HG03460 (cell line): Measurements from ENCODE around the gene PPP1CA.

ENCODE experiments used
- ATAC-seq: cut with Tn5 transposase; IDR thresholded peaks from one replicate; pipeline ENCODE4 v1.9.1; 2021; ENCODE audit not compliant: unreplicated experiment

The PPP1CA gene

DNA sequence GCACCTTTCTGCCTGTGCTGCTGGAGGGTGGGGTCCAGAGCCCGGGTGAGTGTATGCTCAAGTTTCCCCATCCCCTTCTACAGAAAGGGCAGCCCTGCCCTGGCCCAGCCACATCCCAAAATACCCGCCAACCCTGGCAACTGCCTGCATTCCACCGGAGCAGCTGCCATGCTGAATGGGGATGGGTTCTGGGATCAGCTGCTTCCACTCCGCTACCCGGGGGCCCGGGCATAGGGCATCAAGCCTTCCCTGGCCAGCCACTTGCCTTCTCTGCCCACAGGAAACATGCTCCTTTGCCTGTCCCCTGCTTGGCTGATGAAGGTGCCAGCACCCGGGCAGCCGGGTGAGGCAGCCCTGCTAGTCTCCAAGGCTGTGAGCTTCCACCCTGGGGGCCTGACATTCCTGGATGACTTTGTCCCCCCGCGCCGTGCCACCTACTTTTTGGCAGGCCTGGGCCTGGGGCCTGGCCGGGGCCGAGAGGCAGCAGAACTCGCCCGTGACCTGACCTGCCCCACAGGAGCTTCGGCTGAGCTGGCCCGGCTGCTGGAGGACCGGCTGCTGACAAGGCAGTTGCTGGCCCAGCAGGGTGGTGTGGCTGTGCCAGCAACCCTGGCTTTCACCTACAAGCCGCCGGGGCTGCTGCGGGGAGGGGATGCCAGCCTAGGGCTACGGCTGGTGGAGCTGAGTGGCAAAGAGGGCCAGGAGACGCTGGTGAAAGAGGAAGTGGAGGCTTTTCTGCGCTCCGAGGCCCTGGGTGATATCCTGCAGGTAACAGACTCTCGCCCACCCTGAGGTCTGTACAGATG is 17.0 kb upstream of the PPP1CA start:
- no peak for ATAC-seq

DNA sequence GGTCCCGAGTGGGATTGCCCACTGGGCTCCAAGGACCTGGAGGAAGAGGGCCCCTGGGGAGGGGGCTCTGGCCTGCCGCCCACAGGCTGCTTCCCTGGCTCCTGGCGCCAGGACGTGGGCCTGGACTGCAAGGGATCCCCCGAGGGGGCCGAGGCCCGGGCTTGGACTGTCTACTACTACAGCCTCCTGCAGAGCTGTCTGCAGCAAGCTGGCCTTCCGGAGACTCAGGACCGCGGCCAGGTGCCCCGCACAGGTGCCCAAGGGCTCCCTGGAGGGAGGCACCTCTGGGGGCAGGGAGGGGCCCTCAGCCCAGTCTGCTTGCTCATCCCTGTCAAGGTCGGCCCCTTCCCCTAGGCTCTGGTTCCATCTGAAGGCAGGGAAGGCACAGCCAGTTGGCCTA is 15.8 kb upstream of the PPP1CA start:
- ATAC-seq, result no peak

DNA sequence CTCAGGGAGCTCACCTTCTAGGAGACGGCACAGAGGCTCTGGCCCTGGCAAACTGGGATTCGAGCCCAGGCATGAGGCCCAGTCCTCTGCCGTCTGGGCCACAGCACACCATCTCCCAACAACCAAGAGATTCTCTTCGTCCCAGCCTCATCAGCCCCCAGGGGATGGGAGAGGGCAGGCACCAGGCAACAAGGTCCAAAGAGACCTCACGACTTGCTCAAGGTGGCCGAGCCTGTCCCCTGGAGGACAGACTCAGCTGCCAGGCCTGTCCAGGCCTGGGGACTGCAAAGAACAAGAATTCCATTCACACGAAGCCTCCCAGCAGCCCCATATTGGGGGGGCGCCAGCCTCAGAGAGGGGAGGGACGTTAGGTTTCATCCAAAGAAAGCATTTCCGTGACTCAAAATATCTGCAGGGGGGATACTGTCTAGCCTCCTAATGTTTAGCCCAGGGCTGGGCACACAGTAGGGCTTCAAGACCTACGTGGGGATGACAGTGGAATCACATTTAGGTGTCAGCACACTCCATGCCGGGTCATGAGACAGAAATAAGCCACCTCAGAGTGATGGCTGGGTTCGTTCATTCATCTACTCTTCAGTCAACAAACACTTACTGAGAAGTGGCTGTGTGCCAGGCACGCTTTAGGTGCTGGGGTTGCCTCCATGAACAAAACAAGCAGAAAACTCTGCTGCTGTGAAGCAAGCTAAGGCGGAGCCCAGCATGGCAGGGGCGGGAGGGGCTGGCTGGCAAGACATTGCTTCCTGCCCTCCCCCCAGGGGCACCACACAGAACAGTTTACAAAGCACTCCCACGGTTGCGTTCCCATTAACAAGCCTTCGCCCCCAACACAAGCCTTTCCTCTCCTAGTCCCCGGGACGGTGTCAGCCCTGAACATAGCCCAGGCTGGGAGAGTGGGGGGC is 15.0 kb upstream of the PPP1CA start:
- no peak for ATAC-seq

DNA sequence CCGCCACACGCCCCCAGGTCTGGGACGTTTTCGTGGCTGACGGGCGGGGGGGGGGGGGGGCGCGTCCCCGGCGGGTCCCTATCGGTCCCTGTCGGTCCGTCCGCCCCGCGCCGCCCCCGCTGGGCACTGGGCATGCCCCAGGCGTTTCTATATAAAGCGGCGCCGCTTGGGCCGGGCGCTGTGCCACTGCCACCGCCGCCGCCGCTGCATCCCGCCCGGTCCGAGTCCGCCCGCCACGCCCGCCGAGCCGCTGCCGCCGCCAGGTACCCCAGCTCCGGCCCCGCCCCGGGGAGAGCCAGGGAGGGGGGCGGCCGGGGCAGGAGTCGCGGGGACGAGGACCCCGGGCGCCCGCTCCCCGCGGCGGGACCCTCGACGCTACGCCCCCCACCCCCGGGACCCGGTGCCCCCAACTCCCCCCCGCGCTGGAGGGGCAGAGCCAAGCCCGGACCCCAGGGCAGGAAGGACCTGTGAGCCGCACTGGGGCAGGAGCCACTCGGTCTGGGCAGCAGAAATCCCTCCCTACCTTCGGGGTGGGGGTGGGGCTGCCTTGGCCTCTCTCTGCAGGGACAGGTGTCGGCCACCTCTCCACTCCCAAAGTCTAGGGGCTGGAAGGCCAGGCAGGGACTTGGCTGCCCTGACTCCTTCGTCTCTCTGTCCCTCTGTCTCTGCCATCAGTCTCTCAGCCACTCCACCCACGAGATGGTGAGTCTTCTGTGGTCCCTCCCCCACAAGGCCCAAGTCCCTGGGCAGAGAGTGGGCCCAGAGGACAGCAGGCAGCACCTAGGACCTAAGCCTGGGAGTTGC is 14.0 kb upstream of the PPP1CA start, which contains the start of gene CARNS1:
TSS of gene CARNS1 (plus strand) at position 178 of the 804 bp plus-strand sequence. CDS start at position 700, 522 bp downstream.
- no peak for ATAC-seq

DNA sequence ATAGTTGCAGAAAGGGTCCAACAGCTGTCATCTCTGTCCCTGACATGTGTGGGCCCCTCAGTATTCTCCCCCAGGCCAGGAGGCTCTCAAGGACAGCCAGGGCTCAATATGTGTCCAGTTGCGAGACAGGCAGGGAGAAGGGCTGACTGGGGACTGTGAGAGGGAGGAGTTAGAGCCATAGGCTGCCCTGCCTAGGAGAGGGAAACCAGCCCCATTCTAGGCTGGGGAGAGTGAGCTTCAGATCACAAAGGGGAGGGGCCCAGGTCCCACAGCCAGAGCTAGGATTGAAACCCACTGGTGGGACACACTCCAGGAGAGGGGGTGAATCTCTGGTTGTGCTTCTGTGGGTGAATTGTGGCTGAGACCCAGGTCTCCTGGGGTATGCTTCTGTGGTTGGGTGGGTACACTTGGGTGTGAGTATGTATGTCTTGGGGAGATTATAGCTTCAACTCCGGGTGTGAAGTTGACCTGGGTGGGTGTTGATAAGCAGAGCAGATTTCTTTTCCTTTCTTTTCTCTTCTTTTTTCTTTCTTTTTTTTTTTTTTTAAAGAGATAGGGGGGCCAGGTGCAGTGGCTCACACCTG is 11.7 kb upstream of the PPP1CA start:
- no peak for ATAC-seq

DNA sequence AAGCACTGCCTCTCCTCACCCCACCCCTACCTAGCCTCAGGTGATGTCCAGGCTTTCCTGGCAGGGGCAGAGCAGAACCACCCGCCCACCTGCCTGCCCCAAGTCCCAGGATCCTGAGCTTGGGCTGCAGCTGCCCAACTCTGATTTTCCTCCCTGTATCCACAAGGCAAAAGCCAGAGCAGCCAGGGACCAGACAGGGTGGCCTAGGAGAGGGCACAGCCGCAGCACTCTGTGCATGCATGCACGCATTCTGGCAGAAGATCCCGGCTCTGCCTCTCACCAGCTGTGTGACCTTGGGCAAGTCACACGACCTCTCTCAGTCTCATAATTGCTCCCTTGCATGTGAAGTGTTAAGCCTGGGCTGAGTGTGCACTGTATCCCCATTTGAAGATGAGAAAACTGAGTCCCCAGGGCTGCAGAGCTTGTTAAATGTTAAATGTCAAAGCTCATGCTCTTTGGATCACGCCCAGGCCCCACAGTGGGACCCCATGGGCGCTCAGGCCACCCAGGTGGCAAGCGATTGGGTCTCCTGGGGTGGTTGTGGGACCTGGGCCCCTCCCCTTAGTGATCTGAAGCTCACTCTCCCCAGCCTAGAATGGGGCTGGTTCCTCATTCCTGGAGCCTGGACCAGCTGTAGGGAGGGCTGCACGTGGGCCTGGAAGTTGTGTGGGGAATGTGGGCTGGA is 11.0 kb upstream of the PPP1CA start:
- ATAC-seq, result no peak

DNA sequence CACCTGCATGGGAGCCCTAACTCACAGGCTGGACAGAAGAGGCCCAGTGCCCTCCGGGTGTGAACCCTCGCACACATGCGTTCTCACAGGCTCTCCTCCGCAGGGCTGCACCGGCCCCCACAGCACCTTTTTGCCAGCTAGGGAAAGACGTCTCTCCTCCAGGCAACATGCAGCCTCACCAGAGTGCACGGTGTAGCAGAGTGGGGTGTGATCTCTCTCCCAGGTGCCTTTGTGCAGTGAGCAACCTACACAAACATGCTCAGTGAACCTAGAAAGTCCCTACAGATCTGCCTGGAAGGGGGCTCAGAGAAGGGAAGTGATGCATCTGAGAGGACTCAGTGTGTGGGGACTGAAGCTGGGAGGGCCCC is 10.1 kb upstream of the PPP1CA start:
- ATAC-seq, result no peak

DNA sequence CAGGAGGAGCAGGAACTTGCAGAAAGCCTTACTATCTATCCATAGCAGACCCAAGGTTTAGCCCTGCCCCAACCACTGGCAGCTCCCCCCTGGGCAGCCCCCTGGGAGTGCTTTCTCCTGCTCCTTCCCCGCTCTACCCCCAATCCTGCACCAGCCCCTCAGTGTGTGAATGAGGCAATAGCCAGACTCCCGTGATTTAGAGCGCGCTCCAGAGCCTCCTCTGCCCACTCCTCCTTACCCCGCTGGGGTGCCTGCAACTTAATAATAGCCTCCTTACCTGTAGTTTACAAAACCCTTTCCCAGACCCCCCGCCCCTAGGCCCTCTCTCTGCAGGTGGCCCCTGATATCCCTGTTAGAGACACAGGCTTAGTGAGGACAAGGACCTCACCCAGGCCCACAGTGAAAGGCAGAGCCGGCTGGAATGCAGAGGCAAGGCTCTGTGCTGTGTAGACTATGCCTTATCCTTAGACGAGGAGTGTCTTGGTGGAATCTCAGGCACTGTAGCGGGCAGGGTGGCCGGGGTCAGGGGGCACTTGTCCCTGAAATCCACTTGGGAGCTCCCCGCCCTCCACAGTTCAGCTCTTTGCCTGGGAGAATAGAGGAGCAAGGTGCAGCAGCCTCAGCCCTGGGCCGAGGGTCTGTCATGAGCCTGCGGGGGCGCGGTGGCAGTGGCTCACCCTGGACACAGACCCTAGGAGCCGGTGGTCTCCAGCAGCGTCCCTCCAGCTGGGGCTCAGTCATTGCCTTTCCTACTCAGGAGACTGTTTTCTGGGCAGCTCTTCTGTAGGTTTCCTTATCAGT is 9.5 kb upstream of the PPP1CA start:
- ATAC-seq, result no peak

DNA sequence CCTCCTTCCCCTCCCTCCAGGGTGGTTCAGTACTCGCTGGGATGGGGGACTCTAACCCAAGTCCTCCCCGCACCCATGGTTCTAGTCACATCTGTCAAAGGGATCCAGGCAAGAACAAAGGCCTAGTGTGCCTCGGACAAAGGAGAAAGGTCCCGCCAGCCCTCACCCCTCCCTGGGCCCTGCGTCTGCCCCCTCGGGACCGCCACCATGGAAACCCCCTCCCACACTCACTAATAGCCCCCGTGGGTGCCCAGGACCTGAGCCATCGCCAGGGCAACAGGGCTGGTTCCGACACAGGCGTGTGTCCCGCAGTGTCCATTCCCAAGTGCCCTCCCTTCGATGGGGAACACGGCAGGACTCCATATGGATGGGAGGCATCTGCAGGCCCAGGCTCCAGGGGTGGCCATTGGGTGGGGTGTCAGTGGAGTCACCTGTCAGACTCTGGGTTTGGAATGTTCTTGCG is 8.7 kb upstream of the PPP1CA start:
- ATAC-seq, result no peak

DNA sequence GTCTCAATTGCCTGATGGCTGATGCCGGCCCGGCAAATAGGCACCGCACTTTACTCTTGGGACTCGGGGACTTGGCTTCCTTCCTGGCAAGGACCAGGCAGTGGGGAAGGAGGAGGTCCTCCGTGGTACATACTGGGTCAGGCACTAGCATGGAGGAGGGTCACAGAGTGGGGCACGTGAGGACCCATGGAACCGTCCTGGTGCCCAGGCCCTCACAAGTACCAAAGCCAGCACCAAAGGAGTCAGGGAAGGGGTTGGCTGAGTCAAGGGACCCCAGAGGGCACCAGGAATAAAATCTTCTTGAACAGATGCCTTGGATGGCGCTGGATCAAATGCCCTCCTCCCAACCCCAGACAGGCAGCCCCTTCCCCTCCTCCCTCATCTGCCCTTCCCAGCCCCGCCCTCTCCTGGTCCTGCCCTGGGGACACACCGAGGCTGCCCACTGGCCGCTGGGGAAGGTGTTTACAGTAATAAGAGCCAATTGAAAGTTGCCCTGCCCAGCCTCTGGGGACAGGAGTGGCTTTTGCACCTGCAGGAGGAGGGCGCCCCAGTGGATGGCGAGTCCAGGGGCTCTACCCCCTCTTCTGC is 8.2 kb upstream of the PPP1CA start:
- no peak for ATAC-seq

DNA sequence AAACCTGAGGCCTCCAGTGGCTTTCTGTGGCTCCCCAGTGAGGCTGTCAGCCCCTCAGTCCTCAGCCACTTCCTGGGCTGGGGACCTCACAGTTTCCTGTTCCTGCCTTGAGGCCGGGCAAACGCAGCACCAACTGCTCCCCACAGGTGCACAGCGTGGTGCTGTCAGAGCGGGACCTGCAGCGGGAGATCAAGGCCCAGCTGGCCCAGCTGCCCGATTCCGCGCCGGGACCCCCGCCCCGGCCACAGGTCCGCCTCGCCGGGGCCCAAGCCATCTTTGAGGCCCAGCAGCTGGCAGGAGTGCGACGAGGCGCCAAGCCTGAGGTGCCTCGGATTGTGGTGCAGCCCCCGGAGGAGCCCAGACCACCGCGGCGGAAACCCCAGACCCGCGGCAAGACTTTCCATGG is 7.6 kb upstream of the PPP1CA start:
- peak; percentile 53 for ATAC-seq

DNA sequence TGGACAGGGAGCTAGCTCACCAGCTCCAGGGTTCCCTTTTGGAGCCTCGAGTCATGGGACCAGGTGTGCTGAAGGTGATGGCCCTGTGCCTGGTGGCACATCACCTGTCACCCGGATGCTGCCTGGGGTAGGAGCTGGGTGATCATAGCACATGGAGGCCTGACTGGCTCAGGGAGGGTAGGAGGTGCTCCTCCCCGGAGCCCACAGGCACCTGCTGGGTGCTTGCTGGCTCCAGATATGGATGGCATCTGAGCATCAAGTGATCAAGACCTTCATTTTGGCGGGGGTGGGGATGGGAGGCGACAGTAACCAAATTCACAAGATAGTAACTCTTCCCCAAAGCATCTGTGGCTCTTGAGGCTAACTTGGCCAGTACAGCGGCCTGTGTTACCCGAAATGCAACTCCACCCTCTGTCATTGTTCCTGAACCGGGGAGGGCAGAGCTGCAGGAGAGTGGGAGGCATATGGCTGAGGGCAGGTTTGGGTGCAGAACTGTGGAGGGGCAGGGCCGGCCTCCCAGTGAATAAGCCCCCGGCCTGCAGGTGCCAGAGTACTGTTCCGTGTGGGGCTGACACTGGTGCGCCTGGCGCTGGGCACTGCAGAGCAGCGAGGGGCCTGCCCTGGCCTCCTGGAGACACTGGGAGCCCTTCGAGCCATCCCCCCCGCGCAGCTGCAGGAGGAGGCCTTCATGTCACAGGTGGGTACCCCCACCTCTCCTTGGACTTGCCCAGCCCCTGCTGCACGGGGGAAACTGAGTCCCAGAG is 7.0 kb upstream of the PPP1CA start:
- ATAC-seq, result peak; percentile 6

DNA sequence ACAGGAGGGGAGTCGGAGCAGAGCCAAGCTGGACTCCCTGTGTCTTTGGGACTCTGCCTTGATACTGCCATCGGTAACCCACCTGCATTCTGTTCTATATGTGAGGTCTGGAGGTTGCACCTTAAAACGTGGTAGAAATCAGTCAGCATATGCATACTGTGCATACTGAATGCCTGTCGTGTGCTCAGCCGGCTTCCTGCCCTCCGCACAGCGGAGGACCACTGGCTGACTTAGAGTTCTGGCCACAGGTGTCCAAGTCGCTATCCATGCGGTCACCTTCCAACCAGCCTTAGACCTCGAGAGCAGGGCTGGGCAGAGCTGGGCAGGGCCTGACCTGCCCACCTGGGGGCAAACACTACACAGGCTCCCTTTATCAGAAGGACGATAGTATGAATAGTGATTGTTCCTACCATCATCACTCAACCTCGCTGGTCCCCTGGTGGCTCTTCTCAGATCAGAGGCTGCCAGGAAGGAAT is 6.1 kb upstream of the PPP1CA start:
- ATAC-seq, result no peak

DNA sequence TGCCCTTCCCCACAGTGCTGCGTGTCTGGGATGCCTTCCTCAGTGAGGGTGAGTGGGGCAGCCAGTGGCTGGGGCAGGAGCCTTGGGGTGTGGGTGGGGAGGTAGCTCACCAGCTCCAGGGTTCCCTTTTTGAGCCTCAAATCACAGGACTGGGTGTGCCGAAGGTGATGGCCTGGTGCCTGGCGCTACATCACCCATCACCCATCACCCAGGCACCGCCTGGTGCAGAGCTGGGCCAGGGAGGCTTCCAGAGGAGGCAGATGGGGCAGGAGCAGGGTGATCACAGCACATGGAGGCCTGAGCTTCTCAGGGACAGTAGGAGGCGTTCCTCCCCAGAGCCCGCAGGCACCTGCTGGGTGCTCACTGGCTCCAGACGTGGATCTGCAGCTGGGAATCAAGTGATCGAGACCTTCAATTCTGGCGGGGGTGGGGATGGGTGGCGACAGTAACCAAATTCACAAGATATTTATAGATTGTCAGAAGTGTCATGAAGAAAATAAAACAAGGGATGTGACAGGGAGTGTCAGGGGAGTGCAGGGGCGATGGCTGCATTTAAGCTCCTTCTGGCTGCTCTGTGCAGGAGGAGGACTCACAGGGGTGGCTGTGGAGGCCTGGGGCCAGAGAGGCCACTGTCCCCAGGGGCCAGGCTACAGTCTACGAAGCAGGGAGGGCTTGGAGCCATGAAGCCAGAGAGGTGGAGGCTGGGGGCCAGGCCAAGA is 5.5 kb upstream of the PPP1CA start:
- ATAC-seq, result no peak

DNA sequence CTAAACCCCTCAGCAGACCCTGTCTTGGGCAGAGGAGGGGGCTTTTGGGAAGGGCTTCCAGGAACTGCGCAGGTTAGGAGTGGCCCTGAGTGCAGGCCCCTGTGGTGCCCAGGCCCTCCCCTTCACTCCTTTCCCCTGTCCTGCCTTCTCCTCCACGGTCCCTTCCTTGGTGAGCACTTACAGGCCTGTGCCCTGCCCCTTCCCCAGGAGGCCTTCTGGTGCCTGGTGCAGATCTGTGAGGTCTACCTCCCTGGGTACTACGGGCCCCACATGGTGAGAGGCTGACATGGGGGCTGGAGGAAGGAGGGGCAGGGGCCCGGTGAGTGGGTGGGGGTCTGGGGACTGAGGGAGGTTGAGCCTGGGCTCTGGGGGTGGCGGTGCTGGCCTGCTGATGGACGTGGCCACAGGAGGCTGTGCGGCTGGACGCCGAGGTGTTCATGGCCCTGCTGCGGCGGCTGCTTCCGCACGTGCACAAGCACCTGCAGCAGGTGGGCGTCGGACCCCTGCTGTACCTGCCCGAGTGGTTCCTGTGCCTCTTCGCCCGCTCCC is 4.8 kb upstream of the PPP1CA start:
- no peak for ATAC-seq

DNA sequence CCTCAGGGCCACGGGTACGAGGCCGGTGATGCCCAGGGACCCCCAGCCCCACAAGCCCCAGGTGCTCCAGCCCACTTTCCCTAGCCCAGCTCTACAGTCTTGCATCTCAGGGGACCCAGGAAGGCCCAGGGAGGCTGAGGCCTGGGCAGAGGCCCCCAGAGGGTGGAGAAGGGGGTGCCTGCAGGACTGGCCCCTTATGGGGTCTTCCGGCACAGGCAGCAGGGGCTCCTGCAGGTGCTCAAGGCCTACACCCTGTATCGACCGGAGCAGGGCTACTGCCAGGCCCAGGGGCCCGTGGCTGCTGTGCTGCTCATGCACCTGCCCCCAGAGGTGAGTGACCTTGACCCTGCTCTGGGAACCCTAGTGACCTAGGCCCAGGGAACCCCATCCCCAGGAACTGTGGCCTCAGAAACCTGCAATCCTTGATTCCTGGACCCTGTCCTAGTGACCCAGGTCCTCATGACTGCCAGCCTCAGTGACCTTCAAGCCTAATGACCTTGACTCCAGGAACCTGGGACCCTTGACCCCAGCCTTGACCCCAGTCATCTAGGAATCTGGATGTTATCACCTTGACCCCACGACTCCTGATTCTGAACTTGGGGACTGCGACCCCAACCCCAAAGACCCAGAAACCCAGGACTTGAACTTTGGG is 4.2 kb upstream of the PPP1CA start:
- no peak for ATAC-seq

DNA sequence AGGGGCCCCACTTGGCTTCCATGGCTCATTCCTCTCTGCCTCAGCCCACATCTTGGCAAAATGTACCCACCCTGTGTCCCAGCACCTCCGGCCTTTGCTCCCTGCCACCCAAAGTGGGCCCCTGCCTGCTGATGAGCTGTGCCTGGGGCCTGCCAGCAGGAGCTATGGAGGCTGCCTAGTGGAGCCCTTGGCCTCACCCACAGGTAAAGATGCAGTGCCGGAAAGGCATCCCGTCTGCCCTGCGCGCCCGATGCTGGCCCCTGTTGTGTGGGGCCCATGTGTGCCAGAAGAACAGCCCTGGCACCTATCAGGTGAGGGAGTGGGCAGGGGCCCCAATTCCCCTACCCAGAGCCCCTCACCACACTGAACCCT is 3.5 kb upstream of the PPP1CA start:
- no peak for ATAC-seq
